Hepatocyte (in vitro differentiated cells): ENCODE results near the gene IGF2. TPM values are rescaled to one million over a fixed set of nuclear protein-coding genes. Genes with fewer than 3 reads are reported as not detected.

ENCODE experiments used
- DNase-seq: peaks from one replicate; pipeline ENCODE4 v3.0.0-alpha.2; 2016; ENCODE audit warnings: low spot score
- H2AFZ ChIP-seq: fragments of 200-600 bp; sonication (generic); 2 replicates; pipeline ENCODE4 v1.6.0; 2016; ENCODE audit warnings: antibody characterized with exemption, mild to moderate bottlenecking
- H3K27ac ChIP-seq: fragments of 200-600 bp; sonication (generic); 2 replicates; pipeline ENCODE4 v1.5.1; 2016; ENCODE audit warnings: mild to moderate bottlenecking
- H3K27me3 ChIP-seq: fragments of 200-600 bp; sonication (generic); 2 replicates; pipeline ENCODE4 v1.6.1; 2016
- H3K36me3 ChIP-seq: fragments of 200-600 bp; sonication (generic); replicated peaks from 2 replicates; pipeline ENCODE4 v1.5.1; 2016; ENCODE audit warnings: low read depth; ENCODE audit not compliant: insufficient read depth
- H3K4me1 ChIP-seq: fragments of 200-600 bp; sonication (generic); 2 replicates; pipeline ENCODE4 v1.5.1; 2016; ENCODE audit warnings: mild to moderate bottlenecking, moderate library complexity; ENCODE audit not compliant: insufficient read depth
- H3K4me2 ChIP-seq: fragments of 200-600 bp; sonication (generic); 2 replicates; pipeline ENCODE4 v1.6.0; 2016
- H3K4me3 ChIP-seq: fragments of 200-600 bp; sonication (generic); 2 replicates; pipeline ENCODE4 v1.5.1; 2016; ENCODE audit warnings: mild to moderate bottlenecking
- H3K79me2 ChIP-seq: fragments of 200-600 bp; sonication (generic); 2 replicates; pipeline ENCODE4 v1.6.0; 2017; ENCODE audit warnings: mild to moderate bottlenecking
- H3K9me2 ChIP-seq: fragments of 200-600 bp; sonication (generic); replicated peaks from 2 replicates; pipeline ENCODE4 v1.6.0; 2017; ENCODE audit warnings: mild to moderate bottlenecking; ENCODE audit not compliant: insufficient read depth
- H3K9me3 ChIP-seq: fragments of 200-600 bp; sonication (generic); 2 replicates; pipeline ENCODE4 v1.5.1; 2016; ENCODE audit warnings: low read depth, mild to moderate bottlenecking
- H4K20me1 ChIP-seq: fragments of 200-600 bp; sonication (generic); 2 replicates; pipeline ENCODE4 v1.6.0; 2016; ENCODE audit warnings: mild to moderate bottlenecking; ENCODE audit not compliant: insufficient read depth, poor library complexity, severe bottlenecking
- EZH2 ChIP-seq: fragments of 200-600 bp; sonication (generic); IDR thresholded peaks from 2 replicates; pipeline ENCODE4 v1.6.1; 2016; ENCODE audit warnings: antibody characterized with exemption, mild to moderate bottlenecking, borderline replicate concordance
- EZH2phosphoT487 ChIP-seq: fragments of 200-600 bp; sonication (generic); IDR thresholded peaks from one replicate; pipeline ENCODE4 v1.6.1; 2018; ENCODE audit warnings: antibody characterized with exemption, mild to moderate bottlenecking, low read depth, moderate library complexity; ENCODE audit not compliant: unreplicated experiment, severe bottlenecking
- WGBS: methylation state at CpG from one replicate; pipeline ENCODE4 v1.1.6; 2016; ENCODE audit warnings: low lambda C conversion rate; ENCODE audit errors: missing lambda C conversion rate; 5-methylcytosine and 5-hydroxymethylcytosine counted together
- polyA plus RNA-seq: library from polyadenylated mRNA; unstranded; fragments of >200 nt; fragmentation: Nextera tagmentation; extraction: Ambion mirVana; gene quantifications from 2 replicates; pipeline ENCODE4 v1.2.1, GENCODE V29; 2016
- total RNA-seq: library from RNA; depleted of rRNA; stranded (reverse); fragments of >200 nt; gene quantifications from 2 replicates; pipeline ENCODE4 v1.2.3, GENCODE V29; 2014
- TF ChIP-seq, protein P1 (sequence below): fragments of 200-600 bp; sonication (generic); IDR thresholded peaks from 2 replicates; pipeline ENCODE4 v1.5.1; 2016; ENCODE audit warnings: antibody characterized with exemption, mild to moderate bottlenecking; ENCODE audit not compliant: poor library complexity

IGF2 gene
- total and polyA plus RNA-seq, 2 experiments from 2014 or later: 1,507 to 2,911 TPM

DNA sequence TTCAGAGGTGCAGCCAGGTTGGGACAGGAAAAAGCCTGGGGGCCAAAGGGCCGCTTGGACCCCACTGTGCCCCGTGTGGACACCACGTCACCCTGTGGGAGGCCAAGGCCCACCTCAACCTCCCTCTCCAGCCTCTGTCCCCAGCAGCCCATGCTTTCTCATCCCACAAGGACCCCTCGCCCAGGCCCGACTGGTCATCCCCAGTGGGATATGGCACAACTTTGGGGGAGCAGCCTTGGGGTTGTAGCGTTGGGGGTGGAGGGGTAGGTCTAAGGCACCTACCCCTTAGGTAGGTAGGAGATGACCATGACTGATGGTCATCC is 44.0 kb downstream of the IGF2 start:
- Histone ChIP-seq H3K79me2 (no peaks in the 10 kb centered on the region), H3K4me2 (no peak overlapping the region), H3K9me3 (no peaks in the 10 kb centered on the region), H3K36me3 (no peaks in the 10 kb centered on the region), H4K20me1 (no peaks in the 10 kb centered on the region), H3K27ac (no peak overlapping the region), H3K4me1 (peaks cover 23% of the 10 kb centered on the region), H3K9me2 (no peaks in the 10 kb centered on the region), H2AFZ (no peak overlapping the region), H3K27me3 (no peaks in the 10 kb centered on the region), H3K4me3 (no peak overlapping the region)
- DNase-seq: no peak
- TF ChIP-seq, protein P1, sequence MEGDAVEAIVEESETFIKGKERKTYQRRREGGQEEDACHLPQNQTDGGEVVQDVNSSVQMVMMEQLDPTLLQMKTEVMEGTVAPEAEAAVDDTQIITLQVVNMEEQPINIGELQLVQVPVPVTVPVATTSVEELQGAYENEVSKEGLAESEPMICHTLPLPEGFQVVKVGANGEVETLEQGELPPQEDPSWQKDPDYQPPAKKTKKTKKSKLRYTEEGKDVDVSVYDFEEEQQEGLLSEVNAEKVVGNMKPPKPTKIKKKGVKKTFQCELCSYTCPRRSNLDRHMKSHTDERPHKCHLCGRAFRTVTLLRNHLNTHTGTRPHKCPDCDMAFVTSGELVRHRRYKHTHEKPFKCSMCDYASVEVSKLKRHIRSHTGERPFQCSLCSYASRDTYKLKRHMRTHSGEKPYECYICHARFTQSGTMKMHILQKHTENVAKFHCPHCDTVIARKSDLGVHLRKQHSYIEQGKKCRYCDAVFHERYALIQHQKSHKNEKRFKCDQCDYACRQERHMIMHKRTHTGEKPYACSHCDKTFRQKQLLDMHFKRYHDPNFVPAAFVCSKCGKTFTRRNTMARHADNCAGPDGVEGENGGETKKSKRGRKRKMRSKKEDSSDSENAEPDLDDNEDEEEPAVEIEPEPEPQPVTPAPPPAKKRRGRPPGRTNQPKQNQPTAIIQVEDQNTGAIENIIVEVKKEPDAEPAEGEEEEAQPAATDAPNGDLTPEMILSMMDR: no peak
- TF ChIP-seq EZH2: no peak
- no peak for TF ChIP-seq EZH2phosphoT487
- WGBS: 97% methylated on average over 6 of the region's 6 CpGs

DNA sequence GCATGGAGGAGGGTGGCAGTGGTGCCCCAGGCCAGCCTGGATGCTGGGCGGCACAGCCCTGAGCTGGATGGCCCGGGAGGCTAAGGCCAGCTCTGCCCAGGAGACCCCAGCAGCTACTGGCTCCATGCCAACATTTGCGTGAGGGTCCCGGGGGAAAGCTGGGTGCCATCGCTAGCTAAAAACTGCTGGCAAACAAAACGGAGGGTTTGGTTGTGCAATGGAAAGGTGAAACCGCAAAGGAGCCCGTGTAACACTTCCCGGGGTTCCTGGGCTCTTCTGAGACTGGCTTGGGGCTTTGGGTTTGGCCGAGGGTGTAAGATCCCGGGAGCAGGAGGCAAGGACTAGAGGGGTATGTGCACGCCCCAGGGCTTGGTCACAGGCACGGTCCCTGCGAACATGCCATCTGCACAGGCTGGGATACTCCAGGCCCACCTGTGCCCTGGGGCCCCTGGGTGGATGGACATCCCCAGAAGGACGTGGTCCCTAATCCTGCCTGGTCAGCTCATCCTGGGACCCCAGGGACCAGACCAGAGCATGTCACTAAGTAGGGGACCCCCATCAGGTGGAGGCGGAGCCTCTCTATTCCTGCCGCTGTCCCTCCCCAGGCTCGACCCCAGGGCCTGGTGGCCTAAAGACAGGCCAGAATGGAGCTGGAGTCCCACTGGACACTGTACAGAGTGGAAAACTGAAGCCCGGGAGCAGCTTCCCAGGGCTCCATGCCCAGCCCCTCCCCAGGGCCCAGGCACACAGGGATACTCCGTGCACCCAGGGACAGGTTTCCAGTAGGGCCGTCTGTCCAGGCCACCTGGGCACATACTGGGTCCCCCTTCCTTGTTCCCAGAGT is 44.6 kb downstream of the IGF2 start:
- 93% methylated on average over 21 of the region's 21 CpGs for WGBS
- H3K9me2 ChIP-seq: no peaks in the 10 kb centered on the region
- TF ChIP-seq, protein P1: no peak
- no peak for TF ChIP-seq EZH2
- no peak for TF ChIP-seq EZH2phosphoT487
- H3K79me2 ChIP-seq: no peaks in the 10 kb centered on the region
- DNase-seq: no peak
- H3K27me3 ChIP-seq: no peaks in the 10 kb centered on the region
- no peaks in the 10 kb centered on the region for H3K36me3 ChIP-seq
- no peak overlapping the region for H3K4me2 ChIP-seq
- no peak overlapping the region for H2AFZ ChIP-seq
- H3K4me3 ChIP-seq: no peak overlapping the region
- no peaks in the 10 kb centered on the region for H3K9me3 ChIP-seq
- H3K4me1 ChIP-seq: peaks cover 17% of the 10 kb centered on the region
- H3K27ac ChIP-seq: no peak overlapping the region
- no peaks in the 10 kb centered on the region for H4K20me1 ChIP-seq

DNA sequence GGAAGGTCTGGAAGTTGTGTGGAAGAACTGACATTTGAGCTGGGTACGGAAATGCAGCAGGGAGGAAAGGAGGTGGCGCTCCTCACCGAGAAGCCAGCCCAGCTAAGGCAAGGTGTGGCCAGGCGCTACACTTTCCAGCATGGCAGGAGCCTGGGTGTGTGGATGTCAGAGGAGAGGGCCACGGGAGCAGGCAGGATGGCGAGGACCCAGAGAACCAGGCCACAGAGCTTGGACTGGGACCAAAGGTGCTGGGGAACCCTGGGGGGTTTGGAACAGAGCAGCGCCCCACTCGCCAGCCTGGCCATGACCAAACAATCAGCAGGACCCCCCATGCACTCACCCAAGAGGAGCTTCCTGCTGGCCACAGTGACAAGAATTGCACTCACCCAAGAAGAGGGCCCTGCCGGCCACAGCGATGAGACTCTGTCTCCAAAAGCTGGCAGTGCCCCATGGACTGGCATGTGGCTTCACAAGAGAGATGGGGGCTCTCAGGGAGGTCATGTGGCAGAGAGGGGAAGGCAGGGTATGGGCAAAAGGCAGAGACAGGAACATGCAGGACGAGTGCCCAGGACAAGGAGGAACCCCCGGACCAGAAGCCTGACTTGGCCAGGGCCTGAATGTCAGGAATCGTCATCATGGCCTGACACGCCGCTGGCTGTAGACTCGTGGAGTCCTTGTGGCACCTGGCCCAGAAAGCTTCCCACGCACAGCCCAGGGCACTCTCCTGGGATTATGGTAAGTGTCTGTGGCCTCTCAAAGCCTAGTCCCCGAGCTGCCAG is 45.4 kb downstream of the IGF2 start:
- Histone ChIP-seq H4K20me1 (no peaks in the 10 kb centered on the region), H3K4me3 (no peak overlapping the region), H2AFZ (no peak overlapping the region), H3K27ac (no peak overlapping the region), H3K79me2 (no peaks in the 10 kb centered on the region), H3K4me1 (peaks cover 17% of the 10 kb centered on the region), H3K4me2 (no peak overlapping the region), H3K27me3 (no peaks in the 10 kb centered on the region), H3K9me2 (no peaks in the 10 kb centered on the region), H3K36me3 (no peaks in the 10 kb centered on the region), H3K9me3 (no peaks in the 10 kb centered on the region)
- no peak for DNase-seq
- TF ChIP-seq EZH2 (no peak), EZH2phosphoT487 (no peak)
- TF ChIP-seq, protein P1: no peak
- 97% methylated on average over 18 of the region's 18 CpGs for WGBS
